SK-N-SH (cell line): ENCODE results near the gene KAT6B. TPM values are rescaled to one million over a fixed set of nuclear protein-coding genes. Genes with fewer than 3 reads are reported as not detected.

Source experiments
- CTCF ChIA-PET: fragments of 300-600, 350-600 bp; formaldehyde crosslinking; extraction: SDS; loops from one replicate; lab custom pipeline; 2021; lab: Yijun Ruan, JAX
- POLR2A ChIA-PET: fragments of 350-600 bp; sonication (Branson Sonifier 250); formaldehyde crosslinking; extraction: SDS; loops from one replicate; lab custom pipeline; 2020; ENCODE audit warnings: antibody characterized with exemption, inconsistent platforms; lab: Yijun Ruan, JAX
- DNase-seq: peaks from one replicate; pipeline ENCODE4 v3.0.0; 2012
- H2AFZ ChIP-seq: fragments of 200-600 bp; sonication (generic); 2 replicates; pipeline ENCODE4 v1.8.1; 2016; ENCODE audit warnings: antibody characterized with exemption, mild to moderate bottlenecking, low read depth
- H3F3A ChIP-seq: fragments of 200-600 bp; sonication (generic); replicated peaks from 2 replicates; pipeline ENCODE3; 2016; ENCODE audit warnings: antibody characterized with exemption, mild to moderate bottlenecking; ENCODE audit not compliant: insufficient read depth
- H3K27ac ChIP-seq, 2 experiments: fragments of 200-500 bp in 1 of 2; fragments of 200-600 bp in 1 of 2; sonication (Bioruptor generic) in 1 of 2; sonication (generic), shearing (Covaris generic) in 1 of 2; 2 replicates each; pipeline versions ENCODE4 v1.5.1 to v1.6.1; 2014 to 2016; ENCODE audit warnings: low read depth in 2 of 2, inconsistent platforms in 1 of 2, low read length in 1 of 2, mild to moderate bottlenecking in 1 of 2, mixed read lengths in 1 of 2
- H3K27me3 ChIP-seq: fragments of 200-600 bp; sonication (generic), shearing (Covaris generic); 2 replicates; pipeline ENCODE4 v1.6.1; 2016; ENCODE audit warnings: mixed run types; ENCODE audit not compliant: insufficient read depth
- H3K36me3 ChIP-seq, 2 experiments: fragments of 200-500 bp in 1 of 2; fragments of 200-600 bp in 1 of 2; sonication (Bioruptor generic) in 1 of 2; sonication (generic) in 1 of 2; replicated peaks in 1 of 2; 2 replicates each; pipeline versions ENCODE3 to v1.5.1; 2014 to 2016; ENCODE audit warnings: low read length in 1 of 2, mild to moderate bottlenecking in 1 of 2; ENCODE audit not compliant: insufficient read depth in 2 of 2, control insufficient read depth in 1 of 2
- H3K4me1 ChIP-seq, 2 experiments: fragments of 200-500 bp in 1 of 2; fragments of 200-600 bp in 1 of 2; sonication (Bioruptor generic) in 1 of 2; sonication (generic), shearing (Covaris generic) in 1 of 2; 2 replicates each; pipeline versions ENCODE4 v1.5.1 to v1.6.1; 2014 to 2016; ENCODE audit warnings: low read depth in 1 of 2, low read length in 1 of 2, mixed run types in 1 of 2; ENCODE audit not compliant: insufficient read depth in 2 of 2, control insufficient read depth in 1 of 2
- H3K4me2 ChIP-seq: fragments of 200-600 bp; sonication (generic), shearing (Covaris generic); 2 replicates; pipeline ENCODE4 v1.6.1; 2017; ENCODE audit warnings: mixed run types
- H3K4me3 ChIP-seq, 2 experiments: fragments of 200-500 bp in 1 of 2; fragments of 200-600 bp in 1 of 2; sonication (Bioruptor generic) in 1 of 2; sonication (generic), shearing (Covaris generic) in 1 of 2; 2 replicates each; pipeline versions ENCODE4 v1.5.1 to v1.8.1; 2014 to 2016; ENCODE audit warnings: low read depth in 2 of 2, inconsistent platforms in 1 of 2, low read length in 1 of 2, mild to moderate bottlenecking in 1 of 2, mixed read lengths in 1 of 2, moderate library complexity in 1 of 2
- H3K79me2 ChIP-seq: fragments of 200-600 bp; sonication (generic); 2 replicates; pipeline ENCODE4 v1.8.1; 2017; ENCODE audit warnings: mild to moderate bottlenecking; ENCODE audit not compliant: insufficient read depth
- H3K9ac ChIP-seq: fragments of 200-600 bp; sonication (generic); 2 replicates; pipeline ENCODE4 v1.6.1; 2017; ENCODE audit warnings: mixed run types
- H3K9me2 ChIP-seq: fragments of 200-600 bp; sonication (generic); 2 replicates; pipeline ENCODE4 v1.6.1; 2017; ENCODE audit warnings: mixed run types
- H3K9me3 ChIP-seq: fragments of 200-600 bp; sonication (generic); 2 replicates; pipeline ENCODE4 v1.6.1; 2017; ENCODE audit warnings: mixed run types, mild to moderate bottlenecking, moderate library complexity
- H4K20me1 ChIP-seq: fragments of 200-600 bp; sonication (generic); 2 replicates; pipeline ENCODE4 v1.6.1; 2017; ENCODE audit warnings: mild to moderate bottlenecking, mixed run types; ENCODE audit not compliant: insufficient read depth
- MXI1 ChIP-seq: IDR thresholded peaks from 2 replicates; pipeline ENCODE4 v1.6.1; 2012; ENCODE audit warnings: mild to moderate bottlenecking, low read depth, low read length, improper control_type of control experiment
- POLR2AphosphoS5 ChIP-seq: IDR thresholded peaks from 2 replicates; pipeline ENCODE4 v1.6.1; 2012; ENCODE audit warnings: low read depth, low read length
- RCOR1 ChIP-seq: fragments of 150-350 bp; IDR thresholded peaks from 2 replicates; pipeline ENCODE4 v1.6.1; 2017; ENCODE audit warnings: antibody characterized with exemption, low read length
- RXRA ChIP-seq: IDR thresholded peaks from 2 replicates; pipeline ENCODE4 v1.4.0; 2012; ENCODE audit warnings: low read depth, mild to moderate bottlenecking, borderline replicate concordance
- SIN3A ChIP-seq: IDR thresholded peaks from 2 replicates; pipeline ENCODE4 v1.6.1; 2012; ENCODE audit warnings: low read depth, mild to moderate bottlenecking, low read length, moderate library complexity, borderline replicate concordance
- TEAD4 ChIP-seq: IDR thresholded peaks from 2 replicates; pipeline ENCODE4 v1.4.0; 2012; ENCODE audit warnings: mild to moderate bottlenecking, borderline replicate concordance; ENCODE audit not compliant: insufficient read depth
- YY1 ChIP-seq: IDR thresholded peaks from 2 replicates; pipeline ENCODE4 v1.4.0; 2012; ENCODE audit warnings: low read depth, mild to moderate bottlenecking
- WGBS: methylation state at CpG from one replicate; pipeline ENCODE4 v1.1.6; 2017; ENCODE audit warnings: low lambda C conversion rate; 5-methylcytosine and 5-hydroxymethylcytosine counted together
- polyA plus RNA-seq, 3 experiments: library from polyadenylated mRNA; depleted of rRNA; stranded (reverse); fragments of >200 nt; gene quantifications; 2 replicates each; pipeline ENCODE4 v1.2.3, GENCODE V29; 2012
- TF ChIP-seq, protein P1 (sequence below): fragments of 150-350 bp; IDR thresholded peaks from 2 replicates; pipeline ENCODE4 v1.6.1; 2017; ENCODE audit warnings: antibody characterized with exemption, low read length, low read depth, borderline replicate concordance
- TF ChIP-seq, protein P2 (sequence below): IDR thresholded peaks from 2 replicates; pipeline ENCODE4 v1.4.0; 2012; ENCODE audit warnings: low read depth, borderline replicate concordance
- TF ChIP-seq, protein P3 (sequence below): IDR thresholded peaks from 2 replicates; pipeline ENCODE4 v1.4.0; 2012; ENCODE audit warnings: low read depth, borderline replicate concordance
- TF ChIP-seq, protein P4 (sequence below): IDR thresholded peaks from 2 replicates; pipeline ENCODE4; 2012
- TF ChIP-seq, protein P5 (sequence below): IDR thresholded peaks from 2 replicates; pipeline ENCODE4 v1.6.1; 2012; ENCODE audit warnings: mild to moderate bottlenecking, low read depth, low read length, moderate library complexity

KAT6B gene
- polyA plus RNA-seq, 1 of the 3 experiments (the other 2 are of a cell fraction), result 4.3 TPM

DNA sequence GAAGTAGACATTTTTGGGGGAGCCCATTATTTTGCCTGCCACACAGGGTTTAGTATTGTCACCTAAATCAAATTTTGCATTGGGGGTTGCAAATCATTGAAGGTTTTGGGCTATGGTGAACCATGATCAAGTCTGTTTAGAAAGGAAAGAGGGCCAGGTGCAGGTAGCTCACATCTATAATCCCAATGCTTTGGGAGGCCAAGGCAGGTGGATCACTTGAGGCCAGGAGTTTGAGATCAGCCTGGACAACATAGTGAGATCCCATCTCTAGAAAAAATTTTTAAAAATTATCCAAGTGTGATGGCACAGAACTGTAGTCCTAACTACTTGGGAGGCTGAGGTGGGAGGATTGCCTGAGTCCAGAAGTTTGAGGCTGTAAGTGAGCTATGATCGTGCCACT is 31.2 kb downstream of the KAT6B start (continued):
- TF ChIP-seq, protein P1, sequence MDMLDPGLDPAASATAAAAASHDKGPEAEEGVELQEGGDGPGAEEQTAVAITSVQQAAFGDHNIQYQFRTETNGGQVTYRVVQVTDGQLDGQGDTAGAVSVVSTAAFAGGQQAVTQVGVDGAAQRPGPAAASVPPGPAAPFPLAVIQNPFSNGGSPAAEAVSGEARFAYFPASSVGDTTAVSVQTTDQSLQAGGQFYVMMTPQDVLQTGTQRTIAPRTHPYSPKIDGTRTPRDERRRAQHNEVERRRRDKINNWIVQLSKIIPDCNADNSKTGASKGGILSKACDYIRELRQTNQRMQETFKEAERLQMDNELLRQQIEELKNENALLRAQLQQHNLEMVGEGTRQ, result no peak
- TF ChIP-seq SIN3A, result no peak
- TF ChIP-seq RXRA, result no peak
- TF ChIP-seq, protein P2, sequence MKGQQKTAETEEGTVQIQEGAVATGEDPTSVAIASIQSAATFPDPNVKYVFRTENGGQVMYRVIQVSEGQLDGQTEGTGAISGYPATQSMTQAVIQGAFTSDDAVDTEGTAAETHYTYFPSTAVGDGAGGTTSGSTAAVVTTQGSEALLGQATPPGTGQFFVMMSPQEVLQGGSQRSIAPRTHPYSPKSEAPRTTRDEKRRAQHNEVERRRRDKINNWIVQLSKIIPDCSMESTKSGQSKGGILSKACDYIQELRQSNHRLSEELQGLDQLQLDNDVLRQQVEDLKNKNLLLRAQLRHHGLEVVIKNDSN, result no peak

DNA sequence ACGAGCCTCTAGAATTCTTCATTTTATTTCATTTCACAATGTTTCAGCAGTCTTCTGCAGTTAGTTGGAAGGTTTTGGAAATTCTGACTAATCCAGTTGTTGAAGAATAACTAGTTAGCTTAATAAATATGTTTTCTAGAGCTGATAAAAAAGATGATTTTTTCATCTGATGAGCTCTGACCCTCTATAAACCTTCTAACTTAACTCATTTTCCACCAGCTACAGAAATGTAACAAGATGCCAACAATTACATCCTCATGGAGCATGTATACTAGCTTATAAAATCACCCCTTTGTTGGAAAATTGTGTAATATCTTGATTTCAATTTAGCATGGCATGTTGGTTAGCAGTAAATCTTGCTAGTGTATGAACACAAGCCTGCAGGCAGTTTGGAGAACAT is 33.1 kb downstream of the KAT6B start:
- Histone ChIP-seq H3K9ac (no peak overlapping the region), H4K20me1 (peaks cover 64% of the 10 kb centered on the region), H3K36me3 (peaks cover 0 to 5% of the 10 kb centered on the region in 2 experiments), H3K9me2 (no peaks in the 10 kb centered on the region), H3K27ac (no peak overlapping the region), H3K79me2 (peaks cover 57% of the 10 kb centered on the region), H3K9me3 (no peaks in the 10 kb centered on the region), H3K4me1 (peaks cover 10 to 11% of the 10 kb centered on the region in 2 experiments), H3K4me3 (no peak overlapping the region), H3F3A (no peaks in the 10 kb centered on the region), H2AFZ (no peak overlapping the region), H3K4me2 (no peak overlapping the region), H3K27me3 (no peaks in the 10 kb centered on the region)
- CTCF ChIA-PET, result no interaction called here
- no peak for DNase-seq
- TF ChIP-seq, protein P3, sequence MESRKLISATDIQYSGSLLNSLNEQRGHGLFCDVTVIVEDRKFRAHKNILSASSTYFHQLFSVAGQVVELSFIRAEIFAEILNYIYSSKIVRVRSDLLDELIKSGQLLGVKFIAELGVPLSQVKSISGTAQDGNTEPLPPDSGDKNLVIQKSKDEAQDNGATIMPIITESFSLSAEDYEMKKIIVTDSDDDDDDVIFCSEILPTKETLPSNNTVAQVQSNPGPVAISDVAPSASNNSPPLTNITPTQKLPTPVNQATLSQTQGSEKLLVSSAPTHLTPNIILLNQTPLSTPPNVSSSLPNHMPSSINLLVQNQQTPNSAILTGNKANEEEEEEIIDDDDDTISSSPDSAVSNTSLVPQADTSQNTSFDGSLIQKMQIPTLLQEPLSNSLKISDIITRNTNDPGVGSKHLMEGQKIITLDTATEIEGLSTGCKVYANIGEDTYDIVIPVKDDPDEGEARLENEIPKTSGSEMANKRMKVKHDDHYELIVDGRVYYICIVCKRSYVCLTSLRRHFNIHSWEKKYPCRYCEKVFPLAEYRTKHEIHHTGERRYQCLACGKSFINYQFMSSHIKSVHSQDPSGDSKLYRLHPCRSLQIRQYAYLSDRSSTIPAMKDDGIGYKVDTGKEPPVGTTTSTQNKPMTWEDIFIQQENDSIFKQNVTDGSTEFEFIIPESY, result no peak
- TF ChIP-seq POLR2AphosphoS5 (no peak), YY1 (no peak), TEAD4 (no peak), SIN3A (no peak), RCOR1 (no peak), MXI1 (no peak)
- TF ChIP-seq, protein P4, sequence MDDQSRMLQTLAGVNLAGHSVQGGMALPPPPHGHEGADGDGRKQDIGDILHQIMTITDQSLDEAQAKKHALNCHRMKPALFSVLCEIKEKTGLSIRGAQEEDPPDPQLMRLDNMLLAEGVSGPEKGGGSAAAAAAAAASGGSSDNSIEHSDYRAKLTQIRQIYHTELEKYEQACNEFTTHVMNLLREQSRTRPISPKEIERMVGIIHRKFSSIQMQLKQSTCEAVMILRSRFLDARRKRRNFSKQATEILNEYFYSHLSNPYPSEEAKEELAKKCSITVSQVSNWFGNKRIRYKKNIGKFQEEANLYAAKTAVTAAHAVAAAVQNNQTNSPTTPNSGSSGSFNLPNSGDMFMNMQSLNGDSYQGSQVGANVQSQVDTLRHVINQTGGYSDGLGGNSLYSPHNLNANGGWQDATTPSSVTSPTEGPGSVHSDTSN, result no peak
- TF ChIP-seq, protein P2, result no peak
- TF ChIP-seq, protein P1, result no peak
- TF ChIP-seq, protein P5, sequence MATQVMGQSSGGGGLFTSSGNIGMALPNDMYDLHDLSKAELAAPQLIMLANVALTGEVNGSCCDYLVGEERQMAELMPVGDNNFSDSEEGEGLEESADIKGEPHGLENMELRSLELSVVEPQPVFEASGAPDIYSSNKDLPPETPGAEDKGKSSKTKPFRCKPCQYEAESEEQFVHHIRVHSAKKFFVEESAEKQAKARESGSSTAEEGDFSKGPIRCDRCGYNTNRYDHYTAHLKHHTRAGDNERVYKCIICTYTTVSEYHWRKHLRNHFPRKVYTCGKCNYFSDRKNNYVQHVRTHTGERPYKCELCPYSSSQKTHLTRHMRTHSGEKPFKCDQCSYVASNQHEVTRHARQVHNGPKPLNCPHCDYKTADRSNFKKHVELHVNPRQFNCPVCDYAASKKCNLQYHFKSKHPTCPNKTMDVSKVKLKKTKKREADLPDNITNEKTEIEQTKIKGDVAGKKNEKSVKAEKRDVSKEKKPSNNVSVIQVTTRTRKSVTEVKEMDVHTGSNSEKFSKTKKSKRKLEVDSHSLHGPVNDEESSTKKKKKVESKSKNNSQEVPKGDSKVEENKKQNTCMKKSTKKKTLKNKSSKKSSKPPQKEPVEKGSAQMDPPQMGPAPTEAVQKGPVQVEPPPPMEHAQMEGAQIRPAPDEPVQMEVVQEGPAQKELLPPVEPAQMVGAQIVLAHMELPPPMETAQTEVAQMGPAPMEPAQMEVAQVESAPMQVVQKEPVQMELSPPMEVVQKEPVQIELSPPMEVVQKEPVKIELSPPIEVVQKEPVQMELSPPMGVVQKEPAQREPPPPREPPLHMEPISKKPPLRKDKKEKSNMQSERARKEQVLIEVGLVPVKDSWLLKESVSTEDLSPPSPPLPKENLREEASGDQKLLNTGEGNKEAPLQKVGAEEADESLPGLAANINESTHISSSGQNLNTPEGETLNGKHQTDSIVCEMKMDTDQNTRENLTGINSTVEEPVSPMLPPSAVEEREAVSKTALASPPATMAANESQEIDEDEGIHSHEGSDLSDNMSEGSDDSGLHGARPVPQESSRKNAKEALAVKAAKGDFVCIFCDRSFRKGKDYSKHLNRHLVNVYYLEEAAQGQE, result no peak
- 94% methylated on average over 1 of the region's 1 CpG for WGBS
- POLR2A ChIA-PET, result no interaction called here
